Keratinocyte (primary cell): Measurements from ENCODE around the gene OR2AE1. TPM values are rescaled to one million over a fixed set of nuclear protein-coding genes. Genes with fewer than 3 reads are reported as not detected.

ENCODE experiments used
- DNase-seq: peaks from one replicate; pipeline ENCODE4 v3.0.0-alpha.2; 2011; ENCODE audit warnings: low read depth, missing footprints, low spot score
- FAIRE-seq: peaks from 2 replicates; lab custom pipeline; 2011; peaks lifted over from hg19 to GRCh38; lab: Jason Lieb, UNC
- H2AFZ ChIP-seq: 2 replicates; pipeline ENCODE4 v1.6.0; 2012; ENCODE audit warnings: low read length, control low read depth, inconsistent platforms; ENCODE audit not compliant: control insufficient read depth
- H3K27ac ChIP-seq: 2 replicates; pipeline ENCODE4 v1.5.1; 2011; ENCODE audit warnings: low read length; ENCODE audit not compliant: control insufficient read depth, insufficient read depth
- H3K27me3 ChIP-seq: 3 replicates; pipeline ENCODE4 v1.6.0; 2011; ENCODE audit warnings: low read length; ENCODE audit not compliant: control insufficient read depth, insufficient read depth; ENCODE audit errors: extremely low read depth
- H3K36me3 ChIP-seq, 2 experiments: 2 replicates in 1 of 2; 3 replicates in 1 of 2; pipeline ENCODE4 v1.5.1; 2011; ENCODE audit warnings: low read length in 2 of 2, mild to moderate bottlenecking in 1 of 2; ENCODE audit not compliant: control insufficient read depth in 2 of 2, insufficient read depth in 2 of 2; ENCODE audit errors: extremely low read depth in 1 of 2
- H3K4me1 ChIP-seq: 3 replicates; pipeline ENCODE4 v1.5.1; 2011; ENCODE audit warnings: low read length; ENCODE audit not compliant: control insufficient read depth, insufficient read depth; ENCODE audit errors: extremely low read depth
- H3K4me2 ChIP-seq: 3 replicates; pipeline ENCODE4 v1.6.0; 2011; ENCODE audit warnings: low read depth, low read length; ENCODE audit not compliant: control insufficient read depth, insufficient read depth; ENCODE audit errors: extremely low read depth
- H3K4me3 ChIP-seq, 3 experiments: fragments of 200-600 bp in 1 of 3; sonication (generic) in 1 of 3; 2 replicates in 2 of 3; 3 replicates in 1 of 3; pipeline ENCODE4 v1.5.1; 2011 to 2016; ENCODE audit warnings: low read length in 3 of 3, mild to moderate bottlenecking in 3 of 3, control low read depth in 2 of 3, inconsistent platforms in 1 of 3, low read depth in 1 of 3, mixed read lengths in 1 of 3, mixed run types in 1 of 3, moderate library complexity in 1 of 3; ENCODE audit not compliant: control insufficient read depth in 2 of 3, insufficient read depth in 2 of 3; ENCODE audit errors: extremely low read depth in 1 of 3
- H3K79me2 ChIP-seq: 2 replicates; pipeline ENCODE4 v1.6.0; 2012; ENCODE audit warnings: low read length; ENCODE audit not compliant: control insufficient read depth, insufficient read depth
- H3K9ac ChIP-seq: 3 replicates; pipeline ENCODE4 v1.6.0; 2011; ENCODE audit warnings: low read length; ENCODE audit not compliant: control insufficient read depth, insufficient read depth; ENCODE audit errors: extremely low read depth
- H3K9me1 ChIP-seq: 3 replicates; pipeline ENCODE4 v1.6.0; 2011; ENCODE audit warnings: low read length; ENCODE audit not compliant: control insufficient read depth, insufficient read depth; ENCODE audit errors: extremely low read depth
- H3K9me3 ChIP-seq: 2 replicates; pipeline ENCODE4 v1.5.1; 2012; ENCODE audit warnings: low read depth, low read length; ENCODE audit not compliant: control insufficient read depth
- H4K20me1 ChIP-seq: 3 replicates; pipeline ENCODE4 v1.6.0; 2011; ENCODE audit warnings: low read length; ENCODE audit not compliant: control insufficient read depth, insufficient read depth; ENCODE audit errors: extremely low read depth
- EZH2 ChIP-seq: IDR thresholded peaks from one replicate; pipeline ENCODE4 v1.6.1; 2012; ENCODE audit warnings: inconsistent platforms, mild to moderate bottlenecking, low read length, moderate library complexity
- dilution Hi-C: fragments of 300-500 bp; cut with MboI; formaldehyde crosslinking; loops from one replicate; pipeline ENCODE4 v1.7.0; 2020; ENCODE audit warnings: low sequenced_read_pairs; ENCODE audit not compliant: extremely low pct_ligation_motif_present
- polyA plus RNA-seq, 5 experiments: library from polyadenylated mRNA; depleted of rRNA in 3 of 5; stranded (reverse) in 3 of 5; stranded (forward) in 1 of 5; unstranded in 1 of 5; fragments of >200 nt; gene quantifications; 1 replicate in 1 of 5; 2 replicates in 3 of 5; 3 replicates in 1 of 5; pipeline versions ENCODE4 v1.2.1 to v1.2.3, GENCODE V29; 2011 to 2012; ENCODE audit warnings: missing spikeins in 2 of 5, low read depth in 1 of 5, low replicate concordance in 1 of 5
- TF ChIP-seq, protein P1 (sequence below), 3 experiments: IDR thresholded peaks in 1 of 3; conservative IDR thresholded peaks in 1 of 3; optimal IDR thresholded peaks in 1 of 3; 2 replicates in 2 of 3; 3 replicates in 1 of 3; pipeline versions ENCODE3 to v1.5.1; 2011; ENCODE audit warnings: low read length in 3 of 3, mild to moderate bottlenecking in 3 of 3, moderate library complexity in 2 of 3, control low read depth in 1 of 3, inconsistent platforms in 1 of 3; ENCODE audit not compliant: insufficient read depth in 2 of 3; ENCODE audit errors: extremely low read depth in 1 of 3

OR2AE1 gene
- polyA plus RNA-seq, 1 donor (not counting 4 experiments of a cell fraction or from before 2014, with no cell fraction given) = not detected

DNA sequence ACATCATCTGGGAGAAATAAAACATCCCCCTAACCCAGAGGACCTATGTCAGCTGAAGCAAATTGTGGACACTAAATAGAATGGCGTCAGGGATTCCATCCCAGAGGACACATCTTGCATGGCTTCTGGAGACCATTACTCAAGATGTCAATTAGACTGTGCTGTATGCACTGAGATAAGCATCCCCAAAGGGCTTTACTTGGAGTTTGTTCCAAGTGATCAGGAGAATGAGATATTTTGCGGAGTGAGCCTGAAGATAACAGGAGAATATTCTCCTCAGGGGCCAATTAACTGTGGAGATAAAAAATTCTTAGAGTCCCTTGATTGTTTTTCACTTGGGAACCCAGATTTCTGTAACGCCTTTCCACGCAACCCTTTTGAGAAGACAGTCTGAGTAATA lies 4.5 kb upstream of the OR2AE1 start:
- DNase-seq (no peak), FAIRE-seq (no peak)
- Histone ChIP-seq H3K9me3 (no peaks in the 10 kb centered on the region), H3K9ac (no peak overlapping the region), H3K27ac (no peak overlapping the region), H3K79me2 (no peaks in the 10 kb centered on the region), H2AFZ (no peak overlapping the region), H3K36me3 (no peaks in the 10 kb centered on the region), H3K4me3 (no peak overlapping the region), H3K4me1 (no peaks in the 10 kb centered on the region), H3K27me3 (no peaks in the 10 kb centered on the region), H4K20me1 (no peaks in the 10 kb centered on the region), H3K9me1 (no peaks in the 10 kb centered on the region), H3K4me2 (no peak overlapping the region)
- dilution Hi-C loops = no loop called here
- TF ChIP-seq, protein P1, sequence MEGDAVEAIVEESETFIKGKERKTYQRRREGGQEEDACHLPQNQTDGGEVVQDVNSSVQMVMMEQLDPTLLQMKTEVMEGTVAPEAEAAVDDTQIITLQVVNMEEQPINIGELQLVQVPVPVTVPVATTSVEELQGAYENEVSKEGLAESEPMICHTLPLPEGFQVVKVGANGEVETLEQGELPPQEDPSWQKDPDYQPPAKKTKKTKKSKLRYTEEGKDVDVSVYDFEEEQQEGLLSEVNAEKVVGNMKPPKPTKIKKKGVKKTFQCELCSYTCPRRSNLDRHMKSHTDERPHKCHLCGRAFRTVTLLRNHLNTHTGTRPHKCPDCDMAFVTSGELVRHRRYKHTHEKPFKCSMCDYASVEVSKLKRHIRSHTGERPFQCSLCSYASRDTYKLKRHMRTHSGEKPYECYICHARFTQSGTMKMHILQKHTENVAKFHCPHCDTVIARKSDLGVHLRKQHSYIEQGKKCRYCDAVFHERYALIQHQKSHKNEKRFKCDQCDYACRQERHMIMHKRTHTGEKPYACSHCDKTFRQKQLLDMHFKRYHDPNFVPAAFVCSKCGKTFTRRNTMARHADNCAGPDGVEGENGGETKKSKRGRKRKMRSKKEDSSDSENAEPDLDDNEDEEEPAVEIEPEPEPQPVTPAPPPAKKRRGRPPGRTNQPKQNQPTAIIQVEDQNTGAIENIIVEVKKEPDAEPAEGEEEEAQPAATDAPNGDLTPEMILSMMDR (optimal IDR thresholded peaks at IDR 0.05 in 1 of 3, IDR thresholded peaks at IDR 0.05 in 1 of 3, conservative IDR thresholded peaks at IDR 0.05 in 1 of 3; ENCODE audit: extremely low read depth in 1 of 3, insufficient read depth in 2 of 3, low read length in 3 of 3) = no peak

DNA sequence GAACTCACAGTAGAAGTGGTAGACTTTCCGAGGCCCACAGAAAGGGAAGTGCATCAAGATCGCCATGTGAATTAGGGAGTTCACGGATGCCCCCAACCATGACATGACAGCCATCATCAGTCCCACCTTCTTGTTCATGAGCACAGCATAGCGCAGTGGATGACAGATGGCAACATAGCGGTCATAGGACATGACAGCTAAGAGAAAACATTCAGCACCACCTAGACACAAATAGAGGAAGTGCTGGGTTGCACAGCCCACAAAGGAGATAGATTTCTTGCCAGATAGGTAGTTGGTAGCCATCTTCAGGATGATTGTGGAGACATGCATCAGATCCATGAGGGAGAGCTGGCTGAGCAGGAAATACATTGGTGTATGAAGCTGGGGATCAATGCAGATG lies 342 bp downstream of the OR2AE1 start:
- Histone ChIP-seq H3K36me3 (no peaks in the 10 kb centered on the region), H4K20me1 (no peaks in the 10 kb centered on the region), H3K79me2 (no peaks in the 10 kb centered on the region), H3K27me3 (no peaks in the 10 kb centered on the region), H3K4me1 (no peaks in the 10 kb centered on the region), H3K4me3 (no peak overlapping the region), H2AFZ (no peak overlapping the region), H3K27ac (no peak overlapping the region), H3K9ac (no peak overlapping the region), H3K9me3 (no peaks in the 10 kb centered on the region), H3K9me1 (no peaks in the 10 kb centered on the region), H3K4me2 (no peak overlapping the region)
- dilution Hi-C loops = no loop called here
- FAIRE-seq (no peak), DNase-seq (no peak)
- TF ChIP-seq, protein P1 (optimal IDR thresholded peaks at IDR 0.05 in 1 of 3, IDR thresholded peaks at IDR 0.05 in 1 of 3, conservative IDR thresholded peaks at IDR 0.05 in 1 of 3; ENCODE audit: extremely low read depth in 1 of 3, insufficient read depth in 2 of 3, low read length in 3 of 3) = peak in 1 of 3 experiments; percentile 19
- TF ChIP-seq EZH2 = no peak
